NCI-H1694 (cell line): ENCODE data around the gene TUBB.
"Not testable (repeated sequence)": the region's sequence is repeated elsewhere in the genome, so short reads cannot be mapped to it uniquely, and the experiment has no call there.

Experiments
- DNase-seq: peaks from one replicate; lab custom pipeline; 2025; lab: John Stamatoyannopoulos, UW

TUBB gene

DNA sequence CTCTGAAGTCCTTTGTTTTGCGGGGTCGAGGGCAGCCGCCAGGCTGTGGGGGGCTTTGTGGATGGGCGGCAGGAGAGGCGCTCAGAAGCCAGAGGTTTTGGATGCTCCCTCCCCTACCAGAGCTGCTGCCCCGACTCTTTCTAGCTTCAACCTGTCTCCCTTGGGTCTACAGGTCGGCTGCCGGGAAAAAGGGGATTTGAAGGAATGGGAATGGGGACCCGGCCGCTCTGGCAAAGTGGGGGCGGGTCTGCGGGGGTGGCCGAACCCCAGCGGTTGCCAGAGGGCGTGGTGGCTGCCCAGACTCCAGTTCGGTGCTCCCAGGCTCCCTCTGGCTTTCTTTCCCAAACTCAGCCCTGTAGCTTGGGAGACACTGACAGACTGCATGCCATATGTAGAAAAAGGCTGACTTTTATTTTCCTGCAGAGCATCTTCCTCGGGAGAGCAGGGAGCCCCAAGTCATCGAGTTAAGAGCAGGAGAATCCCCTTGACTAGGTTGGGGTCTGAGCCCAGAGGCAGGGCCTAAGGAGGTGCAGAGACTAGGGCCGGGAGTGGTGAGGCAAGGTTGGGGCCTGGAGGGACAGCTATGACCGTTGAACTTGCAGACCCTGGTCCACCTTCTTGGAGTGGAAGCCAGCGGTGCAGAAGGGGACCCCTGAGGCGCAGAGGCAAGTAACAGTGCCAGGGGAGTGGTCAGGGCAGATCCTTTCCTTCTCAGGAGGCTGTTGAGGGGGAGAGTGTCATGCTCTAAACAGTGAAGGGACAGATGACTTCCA is 32.3 kb upstream of the TUBB start:
- no peak for DNase-seq

- no peak for DNase-seq
Observed at GRCh38 chr6:30688569-30688968, 31.6 kb upstream of the TUBB start.

DNA sequence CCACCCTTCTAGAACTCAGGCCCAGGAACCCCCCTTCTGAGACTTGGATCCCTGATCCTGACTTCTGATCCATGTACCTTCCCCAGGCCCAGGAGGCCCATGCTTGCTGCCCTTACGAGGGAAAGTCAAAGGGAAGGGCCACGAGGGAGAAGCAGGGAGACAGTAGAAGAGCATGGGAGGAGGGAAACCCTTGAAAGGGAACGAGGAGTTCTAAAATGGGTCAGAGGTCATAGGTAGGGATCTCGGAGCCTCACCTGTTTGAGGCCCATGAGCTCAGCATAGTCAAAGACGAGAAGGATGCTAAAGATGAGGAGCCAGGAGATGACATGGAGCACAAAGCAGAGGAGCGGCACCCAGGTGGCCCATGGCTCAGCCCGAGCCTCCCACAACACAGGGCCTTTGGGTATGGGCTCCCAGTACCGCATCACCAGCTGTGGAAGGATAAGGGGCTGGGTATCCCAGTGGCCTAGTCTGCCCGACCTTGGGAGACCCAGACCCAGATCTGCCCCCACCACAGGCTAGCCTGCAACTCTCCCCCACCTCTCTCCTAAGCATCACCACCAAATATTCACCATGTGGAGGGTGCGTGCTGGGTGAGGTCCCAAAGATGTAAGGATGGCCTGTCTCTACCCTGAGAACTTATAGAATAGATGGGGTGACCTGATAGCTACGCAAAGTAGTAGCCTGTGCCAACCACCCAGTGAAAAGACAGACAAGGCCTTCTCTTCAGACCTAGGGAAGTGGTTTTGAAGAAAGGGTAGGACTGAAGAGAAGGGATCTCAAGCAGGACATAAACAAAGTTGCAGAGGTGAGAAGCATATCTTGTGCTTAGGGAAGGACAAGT is 30.9 kb upstream of the TUBB start:
- DNase-seq, result no peak

GRCh38 chr6:30689985-30690384 is 30.2 kb upstream of the TUBB start:
- DNase-seq, result no peak

DNA sequence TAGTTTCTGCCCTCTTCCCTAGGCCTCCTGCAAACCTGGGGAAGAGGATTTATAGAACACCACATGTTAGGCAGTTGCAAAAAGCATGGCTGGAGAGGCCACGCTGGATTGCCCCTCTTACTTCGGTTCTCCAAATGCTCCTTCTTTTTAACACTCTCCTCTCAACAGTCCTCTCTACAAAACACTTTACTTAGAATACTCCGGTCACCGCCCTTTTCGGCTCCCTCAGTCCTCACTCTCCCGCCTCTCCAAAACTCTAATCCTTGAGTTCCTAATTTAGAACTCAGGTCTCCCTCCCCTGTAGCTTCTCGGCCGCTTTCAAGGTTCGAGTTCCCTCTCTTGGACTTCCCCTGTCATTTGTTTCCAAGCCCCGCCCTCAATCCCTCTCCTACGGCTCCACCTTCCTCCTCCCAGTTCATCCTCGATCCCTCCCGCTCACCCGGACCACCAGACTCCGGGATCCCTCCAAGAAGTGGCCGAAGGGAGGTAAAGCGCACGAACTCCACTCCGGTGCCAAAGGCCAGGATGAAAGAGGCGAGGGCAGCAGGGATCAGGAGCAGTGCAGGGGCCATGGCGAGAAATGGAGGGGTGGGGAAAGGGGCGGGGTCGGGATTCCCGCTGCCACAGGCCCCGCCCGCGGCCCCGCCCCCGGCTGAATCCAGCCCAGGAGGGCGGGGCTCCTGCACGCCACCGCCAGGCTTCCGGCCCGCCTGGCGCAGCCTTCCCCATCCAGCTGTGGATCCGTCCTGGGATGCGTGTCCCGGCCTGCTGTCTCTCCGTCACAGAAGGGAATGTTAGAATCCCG is 29.5 kb upstream of the TUBB start, which contains the start of gene NRM:
Gene NRM (minus strand): TSS at position 582 of the 805 bp plus-strand sequence. CDS start 10 bp downstream, at position 572.
- peak; percentile 78 for DNase-seq

GRCh38 chr6:30691208-30691847 is 28.8 kb upstream of the TUBB start:
- no peak for DNase-seq

DNA sequence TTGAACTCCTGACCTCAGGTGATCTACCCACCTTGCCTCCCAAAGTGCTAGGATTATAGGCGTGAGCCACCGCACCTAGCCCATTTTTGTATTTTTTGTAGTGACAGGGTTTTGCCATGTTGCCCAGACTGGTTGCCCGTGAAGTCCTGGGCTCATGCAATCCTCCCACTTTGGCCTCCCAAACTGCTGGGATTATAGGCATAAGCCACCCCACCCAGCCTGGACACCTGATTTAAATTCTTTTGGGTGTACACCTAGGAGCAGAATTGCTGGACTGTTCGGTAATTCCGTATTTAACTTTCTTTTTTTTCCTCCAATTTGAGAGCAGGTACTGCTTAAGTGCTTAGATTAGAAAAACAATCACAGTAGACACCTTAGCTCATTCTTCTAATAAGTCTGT is 23.7 kb upstream of the TUBB start:
- DNase-seq, result no peak

GRCh38 chr6:30700340-30700739 is 19.8 kb upstream of the TUBB start:
- DNase-seq, result no peak

DNA sequence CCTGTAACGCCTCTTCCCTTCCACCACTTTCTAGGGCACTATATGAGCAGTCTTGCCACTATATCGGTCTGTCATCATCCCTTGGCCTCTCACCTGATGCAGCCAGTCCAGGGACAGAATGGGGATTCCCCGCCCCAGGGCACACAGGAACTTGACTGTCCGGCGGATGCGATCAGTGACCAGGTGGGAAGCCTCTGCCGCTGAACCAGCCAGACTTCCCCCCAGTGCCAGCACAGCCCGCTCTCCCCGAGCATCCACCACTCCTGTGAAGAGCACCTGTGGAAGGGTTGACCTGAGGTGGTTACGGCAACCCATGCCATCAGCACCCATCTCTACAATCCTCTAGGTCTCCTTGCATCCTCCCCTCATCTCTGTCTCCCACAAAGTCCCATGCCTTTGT is 17.1 kb upstream of the TUBB start:
- DNase-seq, result no peak

DNA sequence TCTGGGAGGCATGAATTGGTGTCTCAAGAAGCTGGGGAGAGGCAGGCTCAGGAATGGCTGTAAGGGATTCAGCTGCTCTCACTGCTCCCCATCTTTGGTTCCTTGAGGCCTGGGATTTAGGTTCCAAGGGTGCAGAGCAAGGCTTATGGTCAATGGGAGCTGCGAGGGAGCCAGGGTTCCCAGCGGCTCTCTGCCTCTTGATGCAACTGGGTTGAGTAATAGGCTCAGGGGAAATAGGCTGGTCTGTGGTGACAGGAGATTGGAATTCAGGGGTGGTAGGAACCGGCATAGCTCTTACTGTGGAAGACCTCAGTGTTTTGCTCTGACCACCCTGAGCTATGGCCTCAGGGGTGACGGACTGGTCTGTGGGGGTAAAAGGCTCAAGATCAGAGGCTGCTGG is 16.3 kb upstream of the TUBB start:
- no peak for DNase-seq

DNA sequence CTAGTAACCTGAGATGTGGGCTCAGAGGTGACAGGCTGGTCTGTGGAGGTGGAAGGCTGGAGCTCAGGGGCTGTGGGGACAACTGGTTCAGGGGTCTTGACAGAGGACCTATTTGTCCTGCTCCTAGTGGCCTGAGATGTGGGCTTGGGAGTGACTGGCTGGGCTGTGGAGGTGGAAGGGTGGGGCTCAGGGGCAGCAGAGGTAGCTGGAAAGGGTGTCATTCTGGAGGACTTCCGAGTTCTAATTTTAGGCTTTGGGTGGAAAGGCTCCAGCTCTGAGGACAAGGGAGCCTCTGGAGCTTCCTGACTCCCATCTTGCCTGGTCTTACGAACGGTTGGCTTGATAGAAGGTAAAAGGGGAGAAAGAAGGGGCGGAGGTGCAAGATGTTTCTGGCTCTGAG is 14.5 kb upstream of the TUBB start:
- DNase-seq, result no peak

DNA sequence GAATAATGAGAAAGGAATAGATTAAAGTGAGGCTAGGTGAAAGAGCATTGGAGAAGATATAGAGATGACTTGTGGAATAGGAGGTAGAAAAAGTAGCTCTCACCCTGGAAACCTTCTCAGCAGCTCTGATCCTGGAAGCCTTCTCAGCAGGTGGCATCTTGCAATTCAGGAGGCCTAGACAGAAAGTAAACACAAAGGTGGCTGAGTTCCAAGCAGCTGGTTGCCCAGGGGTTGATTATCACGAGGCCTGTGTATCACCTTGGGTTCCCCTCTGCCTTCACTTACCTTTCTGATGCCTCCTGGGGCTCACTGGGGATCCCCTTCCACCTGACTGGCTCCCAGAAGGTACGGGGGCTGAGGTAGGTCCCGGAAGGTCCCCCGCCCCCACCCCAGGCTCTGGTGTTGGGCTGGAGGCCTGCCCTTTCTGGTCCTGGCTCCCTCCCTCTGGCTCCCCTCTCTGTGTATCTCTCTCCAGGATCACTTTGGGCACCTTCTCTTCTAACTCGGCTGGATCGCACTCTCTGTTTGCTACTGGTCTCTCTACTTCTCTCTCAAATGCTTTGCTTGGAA is 12.8 kb upstream of the TUBB start:
- DNase-seq, result no peak

- no peak for DNase-seq
Observed at GRCh38 chr6:30709101-30709868, 10.9 kb upstream of the TUBB start.

DNA sequence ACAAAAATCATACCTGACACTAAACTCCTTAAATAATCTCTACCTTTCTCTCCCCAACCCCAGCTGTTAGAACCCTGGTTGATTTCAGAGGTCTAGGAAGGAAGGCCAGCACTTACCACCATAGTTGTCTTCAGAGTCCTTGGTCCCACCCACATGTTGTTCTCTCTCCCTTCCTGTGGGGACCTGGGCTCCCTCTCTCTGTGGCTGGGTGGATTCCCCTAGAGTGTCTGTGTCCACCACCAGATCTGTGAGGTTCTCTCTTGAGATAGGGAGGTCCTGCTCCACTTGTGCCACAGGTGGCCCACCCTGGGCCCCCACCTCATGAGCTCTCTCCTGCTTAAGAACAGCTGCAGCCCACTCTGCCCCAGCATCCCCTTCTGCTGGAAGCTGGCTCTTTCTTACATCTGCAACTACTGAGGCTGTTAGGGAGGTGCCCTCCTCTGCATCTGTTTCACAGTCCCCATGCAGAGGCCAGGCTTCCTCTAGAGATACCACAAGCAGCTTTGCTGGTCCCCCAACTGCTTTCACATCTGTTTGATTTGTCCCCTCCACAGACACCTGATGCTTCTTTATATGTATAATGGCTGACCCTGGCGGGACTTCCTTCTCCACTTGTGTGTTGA is 8.3 kb upstream of the TUBB start:
- no peak for DNase-seq

- DNase-seq, result no peak
Observed at GRCh38 chr6:30712441-30712945, 7.7 kb upstream of the TUBB start.

DNA sequence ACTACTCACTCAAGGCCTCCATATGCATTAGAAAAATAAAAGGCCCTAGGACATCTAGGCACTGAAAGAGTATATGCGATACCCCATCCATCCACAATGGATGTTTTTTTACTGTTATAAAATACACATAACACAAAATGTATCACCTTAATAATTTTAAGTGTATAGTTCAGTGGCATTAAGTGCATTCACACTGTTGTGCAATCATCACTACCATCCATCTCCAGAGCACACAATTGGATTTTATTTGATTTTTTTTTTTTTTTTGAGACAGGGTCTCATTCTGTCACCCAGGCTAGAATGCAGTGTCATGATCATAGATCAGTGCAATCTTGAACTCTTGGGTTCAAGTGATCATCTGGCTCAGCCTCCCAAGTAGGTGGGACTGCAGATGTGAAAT is 5.9 kb upstream of the TUBB start:
- no peak for DNase-seq

DNA sequence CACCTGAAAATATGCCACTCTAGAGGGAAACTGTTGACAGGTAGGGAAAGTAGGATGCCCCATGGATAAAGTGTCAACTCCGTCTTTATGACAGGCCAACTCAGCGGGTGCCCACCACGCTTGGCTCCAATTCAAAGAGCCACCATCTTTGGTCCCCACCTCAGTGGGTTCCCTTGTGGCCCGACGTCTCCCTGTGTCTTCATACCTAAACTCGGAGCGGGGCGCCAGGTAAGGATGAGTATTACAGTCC is 3.3 kb upstream of the TUBB start:
- DNase-seq, result no peak

GRCh38 chr6:30717129-30717844 is 2.9 kb upstream of the TUBB start, which contains the start of gene MDC1:
MDC1 (minus strand) TSS chr6:30717281; CDS start chr6:30715175, 2,106 bp downstream.
- peak; percentile 98 for DNase-seq

- not testable (repeated sequence) for DNase-seq
Observed at GRCh38 chr6:30717845-30718720, 2.1 kb upstream of the TUBB start.
